ENCODE results near the gene NDUFAF7. TPM values are rescaled to one million over a fixed set of nuclear protein-coding genes. Genes with fewer than 3 reads are reported as not detected.

Gene NDUFAF7
- total and polyA plus RNA-seq, 2 donors from 2014 or later: 13.1 to 15.1 TPM

GRCh38 chr2:37274359-37274965, 43.0 kb downstream of the NDUFAF7 start:
- no peaks in the 10 kb centered on the region for H3K27me3 ChIP-seq (ENCODE audit: control insufficient read depth, insufficient read depth, low read length)
- no peak for TF ChIP-seq CTCF (IDR thresholded peaks at IDR 0.05; ENCODE audit: borderline replicate concordance, extremely low read depth, insufficient read depth)
- H3K9ac ChIP-seq (ENCODE audit: low read length in 3 of 3): no peak overlapping the region
- peaks cover 2 to 16% (median 15%) of the 10 kb centered on the region in 3 donors for H3K36me3 ChIP-seq (ENCODE audit: control insufficient read depth in 2 of 3, insufficient read depth in 3 of 3, low read length in 3 of 3)
- FAIRE-seq (no peak), DNase-seq (no peak)
- intact Hi-C loops (cut with DNase I): no loop called here
- no peak overlapping the region for H3K4me3 ChIP-seq (ENCODE audit: low read length in 3 of 3)
- no peaks in the 10 kb centered on the region for H3K4me1 ChIP-seq (ENCODE audit: control insufficient read depth in 2 of 3, insufficient read depth in 2 of 3, low read depth in 1 of 3, low read length in 3 of 3)
- H3K27ac ChIP-seq (ENCODE audit: low read depth in 2 of 2, low read length in 2 of 2): no peak overlapping the region
- no peaks in the 10 kb centered on the region for H3K9me3 ChIP-seq (ENCODE audit: control insufficient read depth in 2 of 3, insufficient read depth in 1 of 3, low read length in 3 of 3)

DNA sequence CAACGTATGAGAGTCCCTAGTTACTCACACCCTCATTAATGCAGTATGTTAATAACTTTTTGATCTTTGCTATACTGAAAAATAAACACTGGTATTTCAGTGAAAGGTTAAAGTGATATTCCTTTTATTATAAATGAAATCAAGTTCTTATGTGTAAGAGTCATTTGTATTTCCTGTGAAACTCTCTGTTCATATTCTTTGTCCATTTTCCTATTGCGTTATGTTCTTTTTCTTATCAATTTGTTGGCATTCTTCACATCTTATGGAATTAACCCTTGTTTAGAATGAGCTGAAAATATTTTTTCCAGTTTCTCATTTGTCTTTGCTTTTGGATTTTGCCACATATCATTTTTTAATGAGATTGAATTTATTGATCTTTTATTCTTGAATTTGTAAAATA, 44.8 kb downstream of the NDUFAF7 start:
- Histone ChIP-seq H3K9ac (ENCODE audit: low read length in 3 of 3) (no peak overlapping the region), H3K27me3 (ENCODE audit: control insufficient read depth, insufficient read depth, low read length) (no peaks in the 10 kb centered on the region), H3K36me3 (ENCODE audit: control insufficient read depth in 2 of 3, insufficient read depth in 3 of 3, low read length in 3 of 3) (peaks cover 2 to 19% (median 15%) of the 10 kb centered on the region in 3 donors), H3K27ac (ENCODE audit: low read depth in 2 of 2, low read length in 2 of 2) (no peak overlapping the region), H3K9me3 (ENCODE audit: control insufficient read depth in 2 of 3, insufficient read depth in 1 of 3, low read length in 3 of 3) (no peaks in the 10 kb centered on the region), H3K4me3 (ENCODE audit: low read length in 3 of 3) (no peak overlapping the region), H3K4me1 (ENCODE audit: control insufficient read depth in 2 of 3, insufficient read depth in 2 of 3, low read depth in 1 of 3, low read length in 3 of 3) (no peaks in the 10 kb centered on the region)
- FAIRE-seq: no peak
- no peak for DNase-seq
- intact Hi-C loops (cut with DNase I): no loop called here
- TF ChIP-seq CTCF (IDR thresholded peaks at IDR 0.05; ENCODE audit: borderline replicate concordance, extremely low read depth, insufficient read depth): no peak

DNA sequence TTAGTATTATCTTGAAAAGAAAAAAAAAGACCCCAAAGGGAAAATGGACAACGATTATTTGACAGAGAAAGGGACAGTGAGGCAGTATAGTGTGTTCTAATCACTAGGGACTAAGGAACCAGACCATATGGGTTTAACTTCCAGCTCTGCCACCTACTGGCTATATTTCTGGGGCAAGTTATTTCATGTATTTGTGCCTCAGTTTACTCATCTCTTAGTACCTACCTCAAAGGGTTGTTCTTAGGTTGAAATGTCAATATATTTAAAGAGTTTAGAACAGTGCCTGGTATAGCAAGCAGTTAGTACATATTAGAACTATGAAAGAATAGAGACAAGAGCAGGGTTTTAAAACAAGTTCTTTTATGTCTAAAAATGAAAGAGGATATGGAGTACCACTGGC, 50.5 kb downstream of the NDUFAF7 start:
- intact Hi-C loops (cut with DNase I): no loop called here
- no peak for FAIRE-seq
- Histone ChIP-seq H3K4me3 (ENCODE audit: low read length in 3 of 3) (no peak overlapping the region), H3K4me1 (ENCODE audit: control insufficient read depth in 2 of 3, insufficient read depth in 2 of 3, low read depth in 1 of 3, low read length in 3 of 3) (no peaks in the 10 kb centered on the region), H3K27ac (ENCODE audit: low read depth in 2 of 2, low read length in 2 of 2) (no peak overlapping the region), H3K27me3 (ENCODE audit: control insufficient read depth, insufficient read depth, low read length) (no peaks in the 10 kb centered on the region), H3K9me3 (ENCODE audit: control insufficient read depth in 2 of 3, insufficient read depth in 1 of 3, low read length in 3 of 3) (no peaks in the 10 kb centered on the region), H3K36me3 (ENCODE audit: control insufficient read depth in 2 of 3, insufficient read depth in 3 of 3, low read length in 3 of 3) (peaks cover 3 to 11% (median 4%) of the 10 kb centered on the region in 3 donors), H3K9ac (ENCODE audit: low read length in 3 of 3) (no peak overlapping the region)
- DNase-seq: no peak
- no peak for TF ChIP-seq CTCF (IDR thresholded peaks at IDR 0.05; ENCODE audit: borderline replicate concordance, extremely low read depth, insufficient read depth)

DNA sequence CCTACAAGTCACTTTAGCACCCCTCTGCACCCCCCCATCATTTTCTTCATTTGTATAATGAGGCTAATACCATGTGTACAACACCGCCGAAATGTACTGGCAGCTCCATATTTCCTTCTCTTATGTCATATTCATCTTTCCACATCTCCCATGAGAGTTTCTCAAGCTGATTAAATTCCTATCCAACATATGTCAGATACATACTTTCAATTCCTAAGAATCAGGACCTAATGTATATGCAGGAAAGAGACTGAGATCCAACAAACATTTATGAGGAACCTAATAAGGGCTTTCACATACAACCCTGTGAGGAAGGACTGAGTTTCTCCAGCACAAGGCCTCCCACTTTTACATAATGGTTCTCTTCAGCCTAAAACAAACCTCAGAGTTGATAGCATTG, 51.3 kb downstream of the NDUFAF7 start:
- intact Hi-C loops (cut with DNase I): no loop called here
- DNase-seq (no peak), FAIRE-seq (no peak)
- Histone ChIP-seq H3K4me3 (ENCODE audit: low read length in 3 of 3) (no peak overlapping the region), H3K9ac (ENCODE audit: low read length in 3 of 3) (no peak overlapping the region), H3K4me1 (ENCODE audit: control insufficient read depth in 2 of 3, insufficient read depth in 2 of 3, low read depth in 1 of 3, low read length in 3 of 3) (no peaks in the 10 kb centered on the region), H3K9me3 (ENCODE audit: control insufficient read depth in 2 of 3, insufficient read depth in 1 of 3, low read length in 3 of 3) (no peaks in the 10 kb centered on the region), H3K27ac (ENCODE audit: low read depth in 2 of 2, low read length in 2 of 2) (no peak overlapping the region), H3K36me3 (ENCODE audit: control insufficient read depth in 2 of 3, insufficient read depth in 3 of 3, low read length in 3 of 3) (peaks cover 3 to 10% (median 4%) of the 10 kb centered on the region in 3 donors), H3K27me3 (ENCODE audit: control insufficient read depth, insufficient read depth, low read length) (no peaks in the 10 kb centered on the region)
- TF ChIP-seq CTCF (IDR thresholded peaks at IDR 0.05; ENCODE audit: borderline replicate concordance, extremely low read depth, insufficient read depth): no peak

Measured in kidney (tissue), 14 donors.